Transverse colon (tissue), 4 donors: ENCODE results near the gene NANS.

Source experiments
- POLR2AphosphoS5 ChIP-seq, 3 donors: sonication (generic); formaldehyde crosslinking; IDR thresholded peaks; one replicate each; pipeline ENCODE4 v1.6.1; 2016; ENCODE audit warnings: antibody characterized with exemption in 3 of 3
- TF ChIP-seq, protein P1 (sequence below), 5 experiments: fragments of 200-600 bp in 3 of 5; fragments of 450-650 bp in 2 of 5; sonication (generic) in 3 of 5; IDR thresholded peaks; 1 replicate in 2 of 5; 2 replicates in 3 of 5; pipeline ENCODE4 v1.5.1; 2016 to 2017; ENCODE audit warnings: antibody characterized with exemption in 5 of 5, inconsistent platforms in 3 of 5, mild to moderate bottlenecking in 2 of 5, moderate library complexity in 1 of 5

DNA sequence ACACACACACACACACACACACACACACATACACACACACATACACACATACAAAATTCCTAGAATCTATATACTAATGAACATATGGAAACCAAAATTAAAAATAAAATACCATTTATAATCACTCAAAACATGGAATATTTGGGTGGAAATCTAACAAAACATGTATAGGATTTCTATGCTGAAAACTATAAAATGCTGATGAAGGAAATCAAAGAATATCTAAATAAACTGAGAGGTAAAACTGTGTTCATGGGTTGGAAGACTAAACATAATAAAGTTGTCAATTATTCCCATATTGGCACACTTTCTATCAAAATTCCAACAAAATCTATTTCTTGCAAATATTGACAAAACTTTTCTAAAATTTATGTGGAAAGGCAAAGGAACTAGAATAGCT lies 25.4 kb upstream of the NANS start:
- TF ChIP-seq POLR2AphosphoS5 (IDR thresholded peaks at IDR 0.05): no peak
- TF ChIP-seq, protein P1, sequence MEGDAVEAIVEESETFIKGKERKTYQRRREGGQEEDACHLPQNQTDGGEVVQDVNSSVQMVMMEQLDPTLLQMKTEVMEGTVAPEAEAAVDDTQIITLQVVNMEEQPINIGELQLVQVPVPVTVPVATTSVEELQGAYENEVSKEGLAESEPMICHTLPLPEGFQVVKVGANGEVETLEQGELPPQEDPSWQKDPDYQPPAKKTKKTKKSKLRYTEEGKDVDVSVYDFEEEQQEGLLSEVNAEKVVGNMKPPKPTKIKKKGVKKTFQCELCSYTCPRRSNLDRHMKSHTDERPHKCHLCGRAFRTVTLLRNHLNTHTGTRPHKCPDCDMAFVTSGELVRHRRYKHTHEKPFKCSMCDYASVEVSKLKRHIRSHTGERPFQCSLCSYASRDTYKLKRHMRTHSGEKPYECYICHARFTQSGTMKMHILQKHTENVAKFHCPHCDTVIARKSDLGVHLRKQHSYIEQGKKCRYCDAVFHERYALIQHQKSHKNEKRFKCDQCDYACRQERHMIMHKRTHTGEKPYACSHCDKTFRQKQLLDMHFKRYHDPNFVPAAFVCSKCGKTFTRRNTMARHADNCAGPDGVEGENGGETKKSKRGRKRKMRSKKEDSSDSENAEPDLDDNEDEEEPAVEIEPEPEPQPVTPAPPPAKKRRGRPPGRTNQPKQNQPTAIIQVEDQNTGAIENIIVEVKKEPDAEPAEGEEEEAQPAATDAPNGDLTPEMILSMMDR (IDR thresholded peaks at IDR 0.05): no peak
